HG02588 (cell line): ENCODE data around the gene FDXACB1.
A peak's percentile ranks its signal among the peaks of the same experiment; 100 is the strongest.

ENCODE experiments used
- ATAC-seq: cut with Tn5 transposase; IDR thresholded peaks from one replicate; pipeline ENCODE4 v1.9.1; 2021; ENCODE audit warnings: mild to moderate bottlenecking, moderate library complexity; ENCODE audit not compliant: unreplicated experiment

Gene FDXACB1, protein sequence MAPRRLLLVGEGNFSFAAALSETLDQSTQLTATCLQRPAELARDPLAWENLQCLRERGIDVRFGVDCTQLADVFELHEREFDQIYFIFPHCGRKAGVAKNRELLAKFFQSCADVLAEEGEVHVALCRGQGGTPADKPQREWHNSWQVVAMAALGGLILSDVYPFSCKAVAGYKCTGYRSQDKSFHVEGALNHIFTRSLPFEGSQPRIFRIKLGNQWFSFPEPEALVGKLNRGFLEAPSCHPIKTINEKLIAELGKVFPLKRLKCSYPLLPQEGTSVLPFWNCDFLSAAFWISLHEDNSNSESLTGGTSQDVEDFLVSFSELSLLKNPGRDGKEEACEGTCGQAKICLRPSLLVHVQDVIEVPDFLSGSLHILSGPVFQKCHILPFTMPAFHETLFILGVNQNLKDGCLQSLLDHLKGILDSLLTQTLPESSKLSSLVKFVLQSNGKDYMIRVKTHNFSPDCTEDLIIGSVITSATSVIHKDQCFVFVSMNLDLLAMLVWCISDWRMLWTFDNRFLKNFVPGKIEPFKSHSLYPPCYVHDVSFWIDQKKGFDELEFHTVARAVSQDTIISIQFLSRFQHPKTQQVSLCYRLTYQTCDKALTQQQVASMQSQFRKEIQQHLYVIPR

DNA sequence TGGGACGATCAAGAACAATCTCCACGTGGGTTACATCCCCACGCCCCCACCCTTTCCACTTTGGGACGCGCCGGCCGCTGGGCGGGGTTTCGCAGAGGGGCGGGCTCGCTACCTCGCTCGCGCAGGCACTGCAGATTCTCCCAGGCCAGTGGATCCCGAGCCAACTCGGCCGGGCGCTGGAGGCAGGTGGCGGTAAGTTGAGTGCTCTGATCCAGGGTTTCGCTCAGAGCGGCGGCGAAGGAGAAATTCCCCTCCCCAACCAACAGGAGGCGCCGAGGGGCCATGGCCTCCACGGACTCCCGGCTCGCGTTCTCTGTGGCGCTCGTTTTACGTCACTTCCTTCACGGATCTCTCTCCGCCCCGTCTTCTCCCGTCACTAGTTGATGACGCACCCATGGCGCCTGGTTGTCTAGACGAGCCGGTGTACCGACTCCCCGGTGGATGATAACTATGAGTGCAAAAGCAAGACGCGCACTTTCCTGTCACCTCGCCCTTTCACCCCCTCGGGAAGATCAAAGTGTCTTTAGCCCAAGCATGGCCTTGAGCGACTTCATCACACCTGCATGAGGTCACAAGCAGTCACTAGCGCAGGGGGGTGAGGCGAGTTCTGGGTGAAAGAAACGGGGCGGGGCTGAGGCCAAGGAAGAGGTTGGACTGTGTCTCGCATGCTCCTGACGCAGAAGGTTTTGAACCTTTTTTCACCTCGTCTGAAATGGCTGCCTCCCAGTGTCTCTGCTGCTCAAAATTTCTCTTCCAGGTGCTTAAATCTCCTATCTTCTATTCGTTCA, at the start of gene FDXACB1, which contains the start of gene CFAP68:
FDXACB1 (minus strand) TSS at position 317 of the 788 bp plus-strand sequence; CDS start at position 284, 33 bp downstream.
CFAP68 (plus strand) TSS at position 693 of the 788 bp plus-strand sequence; CDS start at position 713, 20 bp downstream.
- ATAC-seq, result peak; percentile 92

- peak; percentile 93 for ATAC-seq
Measured at GRCh38 chr11:111926505-111927391, 47.8 kb upstream of the FDXACB1 start.

DNA sequence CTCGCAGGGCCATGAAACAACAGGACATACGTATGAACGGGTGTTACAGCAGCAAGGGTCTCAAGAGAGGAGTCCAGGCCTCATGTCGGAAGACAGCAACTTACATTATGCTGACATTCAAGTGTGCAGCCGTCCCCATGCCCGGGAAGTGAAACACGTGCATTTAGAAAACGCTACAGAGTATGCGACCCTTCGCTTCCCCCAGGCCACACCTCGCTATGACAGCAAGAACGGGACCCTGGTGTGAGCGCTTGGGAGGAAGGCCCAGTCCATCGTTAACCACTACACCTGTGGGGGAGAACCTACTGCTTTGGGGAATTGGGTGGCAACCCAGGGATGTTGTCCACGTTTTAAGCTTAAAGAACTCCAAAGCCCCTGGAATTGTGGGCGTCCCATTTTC, 47.0 kb upstream of the FDXACB1 start:
- ATAC-seq, result no peak

- no peak for ATAC-seq
Measured at GRCh38 chr11:111923951-111924350, 45.0 kb upstream of the FDXACB1 start.

DNA sequence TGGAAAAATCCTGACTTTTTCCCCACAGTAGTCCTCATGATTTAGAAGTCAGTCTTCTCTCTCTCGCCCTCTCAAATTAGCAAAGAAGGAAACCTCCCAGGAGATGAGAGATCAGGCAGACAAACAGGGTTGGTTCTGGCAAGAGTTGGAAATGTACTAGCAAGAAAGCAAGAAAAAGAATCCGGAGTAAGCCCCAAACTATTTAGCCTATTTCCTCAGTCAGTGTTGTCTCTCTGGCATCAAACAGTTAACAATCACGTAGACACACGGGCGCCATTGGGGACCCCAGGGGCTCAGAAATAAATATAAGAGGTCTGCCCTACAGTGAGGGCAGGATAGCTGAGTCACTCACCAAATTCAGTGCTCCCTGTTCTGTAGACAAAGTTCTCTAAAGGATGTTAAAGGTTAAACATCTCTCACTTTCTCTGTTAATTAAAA, 44.4 kb upstream of the FDXACB1 start:
- ATAC-seq, result no peak

GRCh38 chr11:111922803-111923202, 43.8 kb upstream of the FDXACB1 start:
- no peak for ATAC-seq

- no peak for ATAC-seq
Measured at GRCh38 chr11:111921541-111922230, 42.7 kb upstream of the FDXACB1 start.

DNA sequence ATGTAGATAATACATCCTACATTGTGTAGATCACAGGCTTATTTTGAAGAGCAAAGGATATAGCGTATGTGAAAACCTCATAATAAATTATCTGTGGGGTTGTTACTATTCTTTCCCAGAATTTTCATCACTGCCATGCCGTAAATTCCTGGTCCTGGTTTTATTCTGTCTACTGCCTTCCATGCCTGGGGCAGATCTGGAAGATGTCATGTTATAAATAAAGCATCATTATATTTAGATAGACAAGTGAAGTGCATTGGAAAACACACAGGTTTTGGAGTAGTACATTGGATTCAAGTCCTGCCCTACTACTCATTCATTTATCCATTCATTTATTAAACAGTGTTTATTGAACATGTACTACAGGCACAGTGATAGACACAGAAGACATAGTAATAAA, 41.9 kb upstream of the FDXACB1 start:
- no peak for ATAC-seq

- ATAC-seq, result no peak
Measured at GRCh38 chr11:111918390-111919256, 39.7 kb upstream of the FDXACB1 start, which contains the start of gene C11orf52. Gene C11orf52, plus strand, starts transcription at chr11:111918913. Its CDS starts 60 bp downstream, at chr11:111918973.

GRCh38 chr11:111917788-111918187, 38.8 kb upstream of the FDXACB1 start:
- no peak for ATAC-seq

- no peak for ATAC-seq
Measured at GRCh38 chr11:111917312-111917711, 38.3 kb upstream of the FDXACB1 start.

GRCh38 chr11:111916768-111917167, 37.8 kb upstream of the FDXACB1 start:
- no peak for ATAC-seq

GRCh38 chr11:111913997-111914396, 35.0 kb upstream of the FDXACB1 start:
- ATAC-seq, result no peak

DNA sequence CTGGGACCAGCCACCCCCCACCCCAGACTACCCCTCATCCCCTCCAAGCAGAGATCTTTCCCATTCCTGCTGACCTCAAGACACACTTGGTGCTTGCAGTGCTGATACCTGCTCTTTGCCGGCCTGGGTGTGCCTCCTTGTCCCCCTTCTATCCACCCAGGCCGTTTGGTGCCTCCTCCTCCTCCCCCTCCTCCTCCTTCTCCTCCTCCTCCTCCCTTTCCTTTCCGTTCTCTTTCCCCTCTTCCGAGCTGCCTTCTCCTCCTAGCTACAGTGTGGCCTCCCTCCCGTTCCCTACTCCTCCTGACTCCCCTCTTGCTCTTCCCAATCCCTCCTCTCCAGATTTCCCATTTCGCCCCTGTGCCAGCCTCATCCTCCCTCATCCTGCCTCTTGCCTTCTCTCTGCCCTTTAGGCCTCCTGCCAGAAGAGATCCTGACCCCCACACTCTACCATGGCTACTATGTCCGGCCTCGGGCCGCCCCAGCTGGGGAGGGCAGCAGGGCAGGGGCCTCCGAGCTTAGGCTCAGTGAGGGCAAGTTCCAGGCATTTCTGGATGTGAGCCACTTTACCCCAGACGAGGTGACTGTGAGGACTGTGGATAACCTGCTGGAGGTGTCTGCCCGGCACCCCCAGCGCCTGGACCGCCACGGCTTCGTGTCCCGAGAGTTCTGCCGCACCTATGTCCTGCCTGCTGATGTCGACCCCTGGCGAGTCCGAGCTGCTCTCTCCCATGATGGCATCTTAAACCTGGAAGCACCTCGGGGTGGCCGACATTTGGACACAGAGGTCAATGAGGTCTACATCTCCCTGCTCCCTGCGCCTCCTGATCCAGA, 34.3 kb upstream of the FDXACB1 start:
- ATAC-seq, result no peak

- ATAC-seq, result no peak
Measured at GRCh38 chr11:111912535-111912934, 33.6 kb upstream of the FDXACB1 start, which contains the start of gene HSPB2. Gene HSPB2, plus strand, starts transcription at chr11:111912734. Its CDS starts 96 bp downstream, at chr11:111912830.

GRCh38 chr11:111911563-111912401, 32.8 kb upstream of the FDXACB1 start, which contains the start of gene CRYAB:
Gene CRYAB, minus strand, starts transcription at chr11:111911770. Its CDS starts 46 bp downstream, at chr11:111911724.
- no peak for ATAC-seq
